Measurements from ENCODE around the gene THEM4.
A peak's percentile ranks its signal among the peaks of the same experiment; 100 is the strongest.
"Not testable (repeated sequence)": the region's sequence is repeated elsewhere in the genome, so short reads cannot be mapped to it uniquely, and the experiment has no call there.

Gene THEM4

DNA sequence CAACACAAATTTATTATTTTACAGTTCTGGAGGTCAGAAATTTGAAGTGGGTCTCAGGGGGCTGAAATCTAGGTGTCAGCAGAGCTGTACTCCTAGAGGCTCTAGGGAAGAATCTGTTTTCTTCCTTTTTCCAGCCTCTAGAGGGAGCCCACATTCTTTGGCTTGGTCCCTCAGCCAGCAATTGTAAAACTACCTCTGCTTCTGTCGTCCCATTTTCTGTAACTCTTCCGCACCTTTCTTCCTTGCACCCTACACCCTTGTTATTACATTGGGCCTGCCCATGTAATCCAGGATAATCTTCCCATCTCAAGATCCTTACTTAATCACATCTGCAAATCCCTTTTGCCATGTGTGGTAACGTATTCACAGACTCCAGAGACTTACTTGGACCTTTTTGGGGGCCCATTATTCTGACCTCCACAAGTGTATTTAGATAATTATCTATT lies 24.8 kb upstream of the THEM4 start:
- DNase-seq = peak; percentile 27

DNA sequence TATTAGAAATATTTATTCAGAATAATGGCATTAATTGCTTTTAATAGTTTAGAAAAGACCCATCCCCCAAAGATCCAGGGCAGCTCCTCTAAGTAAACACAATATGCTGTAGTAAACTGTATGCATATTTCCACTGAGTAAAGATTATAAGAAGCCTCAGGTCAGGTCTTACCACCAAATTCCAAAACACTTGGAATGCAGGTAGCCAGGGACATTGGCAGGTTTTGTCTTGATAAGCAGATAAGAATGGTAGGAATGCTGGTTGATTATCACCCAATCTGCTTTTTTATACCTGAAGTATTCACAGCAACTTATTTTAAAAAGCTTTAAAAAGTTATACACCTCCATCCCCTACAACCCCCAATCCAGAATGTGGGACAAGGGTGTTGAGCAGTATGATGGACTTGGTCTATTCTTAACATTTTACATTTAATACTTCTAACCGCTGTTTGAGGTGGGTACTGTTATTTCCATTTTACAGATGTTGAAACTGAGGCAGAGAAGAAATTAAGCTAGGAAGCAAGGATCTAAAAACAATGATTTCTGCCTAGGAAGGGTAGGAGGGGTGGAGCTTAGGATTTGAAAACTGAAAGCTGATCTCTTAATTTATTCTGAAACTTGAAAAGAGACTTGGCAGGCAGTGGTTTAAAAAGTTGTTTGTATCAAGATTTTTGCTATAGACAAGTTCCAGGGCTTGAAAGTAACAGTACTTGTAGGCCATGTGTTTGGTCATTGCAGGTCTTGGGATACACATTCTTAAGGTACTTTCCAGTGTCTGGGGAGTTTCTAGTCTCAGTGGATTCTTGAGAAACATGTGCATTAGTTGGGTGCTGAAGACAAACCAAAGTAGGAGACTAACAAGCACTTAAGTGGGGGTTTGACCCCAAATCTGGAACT lies 15.6 kb upstream of the THEM4 start:
- no peak for DNase-seq

DNA sequence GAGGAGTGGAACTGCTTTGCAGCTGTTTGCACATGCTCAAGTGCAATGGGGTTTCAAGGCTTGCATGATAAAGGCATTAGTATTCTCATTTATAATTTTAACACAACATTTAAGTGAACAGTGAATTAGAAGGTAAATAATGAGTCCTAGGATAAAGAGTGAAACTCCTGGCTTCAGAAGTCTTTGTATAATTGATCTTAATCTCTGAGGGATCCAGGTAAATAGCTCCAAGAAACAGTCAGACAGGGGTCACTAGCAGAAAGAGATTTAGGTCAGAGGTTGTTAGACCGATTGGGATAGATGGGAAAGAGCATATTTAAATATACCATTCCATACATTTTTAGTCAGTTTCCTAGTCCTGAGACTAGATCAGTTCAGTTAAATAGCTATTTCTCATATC lies 14.1 kb upstream of the THEM4 start:
- no peak for DNase-seq

DNA sequence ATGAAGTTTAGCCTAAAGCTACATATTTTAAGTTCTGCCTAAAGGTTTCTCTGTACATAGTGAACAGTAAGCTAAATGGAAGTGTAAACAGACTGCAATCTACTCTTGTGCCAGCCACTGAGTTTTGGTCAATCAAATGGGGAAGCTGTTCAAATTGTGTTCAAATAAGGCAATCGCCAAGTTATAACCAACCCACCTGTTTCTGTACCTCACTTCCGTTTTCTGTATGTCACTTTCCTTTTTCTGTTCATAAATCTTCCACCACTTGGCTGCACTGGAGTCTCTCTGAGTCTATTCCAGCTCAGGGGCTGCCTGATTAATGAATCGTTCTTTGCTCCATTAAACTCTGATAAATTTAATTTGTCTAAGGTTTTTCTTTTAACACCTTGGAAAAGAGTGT lies 10.8 kb upstream of the THEM4 start:
- DNase-seq = no peak

DNA sequence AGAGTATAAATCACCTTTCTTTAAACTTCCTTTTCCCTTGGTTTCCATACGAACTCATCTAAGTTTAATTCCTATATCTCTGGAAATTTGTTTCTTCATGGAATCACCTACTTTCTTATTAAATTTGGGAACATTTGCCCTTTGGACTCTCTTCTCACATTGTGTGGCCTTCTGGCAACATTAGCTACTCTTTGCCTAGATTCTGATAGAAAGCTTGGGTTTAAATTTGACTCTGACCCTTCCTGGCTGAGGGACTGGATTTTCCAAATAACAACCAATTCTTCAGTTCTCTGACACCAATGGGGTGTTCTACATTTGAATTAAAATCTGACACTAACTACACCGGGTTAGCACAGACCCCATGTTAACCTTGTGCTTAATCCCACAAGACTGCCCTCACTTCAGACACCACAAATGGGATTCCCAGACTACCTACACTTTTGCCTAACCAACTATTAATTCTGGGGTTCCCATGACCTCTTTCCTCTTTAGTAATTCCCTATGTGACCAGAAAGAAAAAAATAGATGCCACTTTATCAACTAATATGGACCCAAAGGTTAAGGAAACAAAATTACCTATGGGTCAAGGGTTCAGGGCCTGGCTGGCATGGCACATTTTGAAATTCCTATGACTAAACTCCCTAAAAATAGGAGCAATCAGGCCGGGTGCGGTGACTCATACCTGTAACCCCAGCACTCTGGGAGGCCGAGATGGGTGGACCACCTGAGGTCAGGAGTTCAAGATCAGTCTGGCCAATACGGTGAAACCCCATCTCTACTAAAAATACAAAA lies 9.7 kb upstream of the THEM4 start:
- DNase-seq = no peak

DNA sequence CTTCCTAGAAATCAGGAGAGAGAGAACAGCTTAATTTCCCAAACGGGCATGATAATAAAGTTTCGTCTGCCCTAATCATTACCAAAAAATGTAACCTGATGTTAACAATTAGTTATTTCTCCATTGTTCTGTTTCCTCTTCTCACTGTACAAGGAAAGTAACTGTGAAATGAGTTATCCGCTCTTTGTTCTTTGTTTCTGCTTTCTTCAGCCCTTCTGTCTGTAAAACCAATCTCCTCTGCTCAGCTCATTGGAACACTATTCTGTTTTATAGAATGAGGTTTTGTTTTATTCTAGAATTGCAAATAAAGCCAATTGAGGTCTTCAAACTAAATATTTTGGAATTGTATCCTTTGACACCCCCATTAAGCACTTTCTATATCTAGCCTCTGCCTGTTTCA lies 8.8 kb upstream of the THEM4 start:
- no peak for DNase-seq

DNA sequence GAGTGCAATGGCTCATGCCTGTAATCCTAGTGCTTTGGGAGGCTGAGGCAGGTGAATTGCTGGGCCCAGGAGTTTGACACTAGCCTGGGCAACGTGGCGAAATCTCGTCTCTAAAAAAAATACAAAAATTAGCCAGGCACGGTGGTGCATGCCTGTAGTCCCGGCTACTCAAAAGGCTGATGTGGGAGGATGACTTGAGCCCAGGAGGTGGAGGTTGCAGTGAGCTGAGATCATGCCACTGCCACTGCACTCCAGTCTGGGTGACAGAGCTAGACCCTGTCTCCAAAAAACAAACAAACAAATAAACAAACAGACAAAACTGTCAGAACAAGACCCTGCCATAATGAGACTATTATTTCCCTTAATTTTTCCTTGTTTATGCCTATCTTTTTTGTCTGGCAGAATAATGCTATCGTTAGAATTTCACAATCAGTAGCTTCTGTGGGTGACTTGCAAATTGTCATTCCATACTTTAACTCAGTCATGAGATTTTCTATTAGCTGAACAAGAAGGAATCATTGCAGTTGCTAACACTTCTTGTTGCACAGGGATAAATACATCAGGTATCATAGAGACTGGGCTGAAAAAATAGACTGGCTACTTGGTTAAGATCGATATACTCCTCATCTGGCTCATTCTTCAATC lies 7.5 kb upstream of the THEM4 start:
- DNase-seq = no peak

DNA sequence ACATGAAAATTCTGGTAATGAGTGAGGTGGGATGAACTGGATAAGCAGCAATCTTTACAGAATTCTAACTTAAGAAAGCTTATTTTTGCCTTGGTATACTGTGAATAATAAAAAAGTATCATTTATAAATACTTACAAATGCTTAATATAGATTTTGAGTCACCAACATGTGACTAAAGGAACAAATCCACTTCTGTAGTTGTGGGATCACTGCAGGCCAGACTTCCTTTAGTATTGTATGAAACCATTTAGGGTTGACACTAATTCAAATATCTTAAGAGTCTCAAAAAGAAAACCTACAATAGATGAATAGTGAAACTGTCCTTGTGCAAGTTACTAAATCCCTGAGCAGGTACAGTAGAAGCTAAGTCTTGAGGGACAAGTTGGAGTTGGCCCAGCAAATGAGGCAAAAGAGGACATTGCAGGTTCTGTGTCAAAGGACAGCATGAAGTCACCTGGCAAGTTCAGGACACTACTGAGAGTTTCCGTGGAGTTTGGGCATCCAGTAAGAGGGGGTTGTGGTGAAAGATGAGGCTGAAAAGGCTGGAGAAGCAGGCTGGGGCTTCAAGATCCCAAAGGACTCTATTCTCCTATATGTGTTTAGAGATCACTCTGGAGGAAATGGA lies 5.9 kb upstream of the THEM4 start:
- DNase-seq = no peak

DNA sequence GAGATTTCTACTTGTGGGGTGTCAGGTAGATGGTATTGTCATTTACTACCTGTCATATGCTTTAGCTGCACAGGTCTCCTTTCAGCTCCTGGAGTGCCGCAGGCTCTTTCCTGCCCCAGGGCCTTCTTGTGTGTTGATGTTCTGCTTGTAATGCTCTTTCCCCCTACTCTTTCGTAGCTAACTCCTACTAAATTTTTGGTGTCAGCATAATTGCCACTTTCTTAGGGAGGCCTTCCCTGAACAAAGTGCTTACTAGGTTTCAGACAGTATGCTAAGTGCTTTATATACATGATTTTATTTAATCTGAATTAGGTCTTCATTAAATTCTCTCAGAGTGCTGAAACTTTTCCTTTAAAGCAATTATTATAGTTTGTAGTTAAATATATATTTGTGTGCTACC lies 4.8 kb upstream of the THEM4 start:
- no peak for DNase-seq

DNA sequence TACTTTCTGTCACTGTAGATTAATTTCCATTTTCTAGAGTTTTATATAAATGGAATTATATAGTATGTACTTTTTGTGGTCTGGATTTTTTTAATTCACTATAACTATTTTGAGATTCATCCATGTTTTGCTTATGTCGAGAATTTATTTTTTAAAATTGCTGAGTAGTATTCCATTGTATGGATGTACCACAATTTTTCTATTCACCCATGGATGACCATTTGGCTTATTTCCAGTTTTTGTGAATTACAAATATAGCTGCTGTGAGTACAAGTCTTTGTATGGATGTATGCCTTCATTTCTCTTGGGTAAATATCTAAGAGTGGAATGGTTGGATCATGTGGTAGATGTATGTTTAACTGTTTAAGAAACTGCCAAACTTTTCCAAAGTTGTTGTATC lies 3.7 kb upstream of the THEM4 start:
- DNase-seq = no peak

DNA sequence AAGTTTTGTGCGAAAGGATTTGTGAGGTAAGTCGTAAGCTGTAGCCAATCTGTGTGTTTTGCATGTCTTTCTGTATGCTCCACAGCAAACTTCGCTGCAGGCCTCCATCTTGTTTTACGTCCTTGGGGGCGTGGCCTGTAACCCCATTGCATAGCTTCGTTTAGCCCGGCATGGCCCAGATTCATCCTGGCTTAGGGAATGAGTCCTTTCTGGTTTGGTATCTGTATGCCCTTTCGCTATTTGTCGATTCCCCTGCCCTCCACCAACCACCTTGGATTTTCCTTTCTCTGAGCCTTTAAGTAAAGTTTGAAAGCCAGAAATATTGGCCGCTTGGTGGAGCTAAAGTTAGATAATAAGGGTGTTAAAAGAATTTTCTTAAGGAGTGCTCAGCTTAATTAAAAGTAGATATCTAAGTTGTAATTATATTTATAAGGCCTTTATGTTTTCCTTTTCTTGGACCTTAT lies 1.1 kb downstream of the THEM4 start:
- no peak for DNase-seq

DNA sequence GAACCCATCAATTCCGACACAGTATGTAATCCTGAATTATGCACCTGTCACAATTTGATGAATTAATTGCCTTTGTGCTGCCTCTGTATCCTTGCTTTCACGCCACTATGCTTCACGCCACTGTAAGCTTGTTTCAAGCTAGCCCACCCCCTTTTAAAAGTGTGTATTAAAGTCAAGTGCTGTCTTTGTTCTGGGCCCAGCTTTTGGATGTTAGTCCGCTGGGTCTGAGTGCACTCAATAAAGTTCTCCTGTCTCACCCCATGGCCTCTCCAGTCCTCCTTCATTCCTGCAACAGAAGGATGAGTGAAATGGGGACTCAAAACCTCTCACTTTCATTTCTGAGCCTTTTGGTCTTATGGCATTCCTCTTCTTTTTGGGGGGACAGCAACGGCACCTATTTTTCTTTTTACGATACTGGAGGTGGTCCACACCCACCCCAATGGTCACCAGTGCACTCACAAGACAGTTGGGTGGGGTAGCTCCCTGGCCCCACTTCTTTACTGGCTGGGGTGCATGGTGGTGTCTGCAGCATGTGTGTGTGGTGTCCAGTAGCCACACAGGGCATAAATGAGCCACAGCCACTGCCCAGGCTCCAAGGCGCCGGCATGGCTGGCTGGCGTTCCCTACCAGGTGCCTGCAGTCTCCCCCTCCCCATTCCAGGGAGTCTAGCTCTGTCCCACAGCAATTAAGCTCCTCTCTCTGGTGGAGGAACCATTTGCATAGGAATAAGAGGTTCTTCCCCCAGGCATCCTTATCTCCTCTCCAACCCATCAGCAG lies 1.8 kb downstream of the THEM4 start:
- DNase-seq = no peak

DNA sequence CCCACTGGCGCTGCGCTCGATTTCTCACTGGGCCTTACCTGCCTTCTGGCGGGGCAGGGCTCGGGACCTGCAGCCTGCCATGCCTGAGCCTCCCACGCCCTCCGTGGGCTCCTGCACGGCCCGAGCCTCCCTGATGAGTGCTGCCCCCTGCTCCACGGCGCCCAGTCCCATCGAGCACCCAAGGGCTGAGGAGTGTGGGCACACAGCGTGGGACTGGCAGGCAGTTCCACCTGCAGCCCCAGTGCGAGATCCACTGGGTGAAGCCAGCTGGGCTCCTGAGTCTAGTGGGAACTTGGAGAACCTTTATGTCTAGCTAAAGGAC lies 3.0 kb downstream of the THEM4 start:
- not testable (repeated sequence) for DNase-seq

DNA sequence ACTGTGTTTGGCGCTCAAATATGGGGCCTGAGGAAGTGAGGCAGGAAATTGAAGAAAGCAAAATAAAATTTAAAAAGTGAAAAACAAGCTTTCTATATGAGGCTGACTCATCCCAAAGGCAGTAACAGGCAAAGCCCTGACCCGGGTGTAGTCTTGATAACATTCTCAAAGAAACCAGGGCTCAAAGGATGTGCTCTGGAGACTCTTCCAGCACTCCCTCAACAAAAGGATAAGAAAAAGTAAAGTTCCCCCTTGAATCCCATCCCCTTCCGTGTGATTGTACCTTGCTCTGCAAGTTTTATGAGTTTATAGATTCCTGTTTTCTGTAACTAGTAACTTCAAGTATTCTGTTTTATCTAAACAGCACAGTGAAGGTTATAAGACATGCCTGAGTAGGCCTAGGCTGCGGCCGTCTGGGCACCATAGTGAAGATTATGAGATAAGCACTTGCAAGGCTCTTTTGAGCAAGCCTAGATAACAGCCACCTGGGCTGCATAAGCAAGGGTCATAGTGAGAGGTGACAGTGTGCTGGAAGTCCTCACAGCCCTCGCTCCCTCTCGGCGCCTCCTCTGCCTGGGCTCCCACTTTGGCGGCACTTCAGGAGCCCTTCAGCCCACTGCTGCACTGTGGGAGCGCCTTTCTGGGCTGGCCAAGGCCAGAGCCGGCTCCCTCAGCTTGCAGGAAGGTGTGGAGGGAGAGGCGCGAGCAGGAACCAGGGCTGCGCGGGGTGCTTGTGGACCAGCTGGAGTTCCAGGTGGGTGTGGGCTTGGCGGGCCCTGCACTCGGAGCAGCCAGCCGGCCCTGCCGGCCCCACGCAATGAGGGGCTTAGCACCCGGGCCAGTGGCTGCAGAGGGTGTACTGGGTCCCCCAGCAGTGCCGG lies 3.6 kb downstream of the THEM4 start:
- DNase-seq = not testable (repeated sequence)

DNA sequence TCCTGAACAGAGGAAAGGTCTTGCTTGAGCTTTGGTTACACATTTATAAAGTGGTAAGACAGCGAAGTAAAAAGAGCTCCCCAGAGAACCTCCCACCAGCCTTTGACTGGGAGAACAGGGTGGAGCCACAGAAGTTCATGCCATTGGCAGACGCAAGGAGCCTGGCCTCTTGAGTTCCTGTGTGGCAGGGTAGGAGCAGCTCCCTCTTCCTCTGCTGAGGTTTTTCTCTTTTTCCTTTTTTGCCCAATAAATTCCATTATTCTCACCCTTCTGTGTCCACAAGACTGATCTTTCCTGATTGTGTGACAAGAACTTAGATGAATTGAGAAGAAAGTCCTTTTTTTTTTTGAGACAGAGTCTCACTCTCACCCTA lies 4.3 kb downstream of the THEM4 start:
- DNase-seq = no peak

DNA sequence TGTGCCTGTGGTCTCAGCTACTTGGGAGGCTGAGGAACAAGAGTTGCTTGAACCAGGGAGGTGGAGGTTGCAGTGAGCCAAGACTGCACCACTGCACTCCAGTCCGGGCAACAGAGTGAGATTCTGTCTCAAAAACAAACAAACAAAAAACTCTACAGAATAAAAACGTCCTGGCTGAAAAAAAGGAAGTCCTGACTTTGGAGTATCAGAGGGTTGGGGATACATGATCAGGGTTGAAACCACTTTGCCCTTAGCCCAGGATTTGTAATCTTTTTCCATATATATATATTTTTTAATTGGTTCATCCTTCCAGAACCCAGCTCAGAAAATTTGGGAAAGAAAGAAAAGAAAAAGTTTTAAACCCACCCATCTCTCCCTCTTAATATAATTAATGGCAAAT lies 6.5 kb downstream of the THEM4 start:
- no peak for DNase-seq

DNA sequence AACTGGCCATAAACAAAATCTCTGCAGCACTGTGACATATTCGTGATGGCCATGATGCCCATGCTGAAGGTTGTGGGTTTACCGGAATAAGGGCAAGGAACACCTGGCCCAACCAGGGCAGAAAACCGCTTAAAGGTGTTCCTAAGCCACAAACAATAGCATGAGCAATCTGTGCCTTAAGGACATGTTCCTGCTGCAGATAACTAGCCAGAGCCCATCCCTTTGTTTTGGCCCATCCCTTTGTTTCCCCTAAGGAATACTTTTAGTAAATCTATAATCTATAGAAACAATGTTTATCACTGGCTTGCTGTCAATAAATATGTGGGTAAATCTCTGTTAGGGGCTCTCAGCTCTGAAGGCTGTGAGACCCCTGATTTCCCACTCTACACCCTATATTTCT lies 8.5 kb downstream of the THEM4 start:
- not testable (repeated sequence) for DNase-seq

DNA sequence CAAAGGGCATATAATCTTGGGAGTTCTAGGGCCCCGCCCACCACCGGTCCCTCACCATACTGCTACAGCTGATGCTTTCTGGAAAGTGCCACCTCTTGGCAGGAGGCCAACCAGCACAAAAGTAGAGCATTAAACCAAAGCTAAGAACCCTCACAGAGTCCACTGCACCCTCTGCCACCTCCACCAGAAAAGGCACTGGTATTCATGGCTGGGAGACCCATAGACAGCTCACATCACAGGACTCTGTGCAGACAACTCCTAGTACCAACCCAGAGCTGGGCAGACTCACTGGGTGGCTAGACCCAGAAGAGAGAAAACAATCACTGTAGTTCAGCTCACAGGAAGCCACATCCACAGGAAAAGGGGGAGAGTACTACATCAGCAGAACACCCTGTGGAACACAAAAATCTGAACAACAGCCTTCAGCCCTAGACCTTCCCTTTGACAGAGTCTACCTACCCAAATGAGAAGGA lies 10.8 kb downstream of the THEM4 start:
- DNase-seq = no peak

DNA sequence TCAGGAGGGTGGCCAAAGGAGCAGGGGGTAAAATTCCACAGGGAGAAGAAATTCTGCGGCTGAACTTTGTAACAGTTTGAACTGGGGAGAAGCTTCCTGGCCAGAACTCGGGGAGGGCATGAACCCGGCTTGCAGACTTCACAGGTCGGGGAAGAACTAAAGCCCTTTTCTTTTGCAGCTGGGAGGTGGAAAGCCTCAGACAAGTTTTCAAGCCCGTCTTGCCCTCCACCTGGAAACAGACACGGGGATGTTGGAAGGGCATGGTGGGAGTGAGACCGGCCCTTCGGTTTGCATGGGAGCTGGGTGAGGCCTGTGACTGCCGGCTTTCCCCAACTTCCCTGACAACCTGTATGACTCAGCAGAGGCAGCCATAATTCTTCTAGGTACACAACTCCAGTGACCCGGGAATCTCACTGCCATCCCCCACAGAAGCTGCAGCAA lies 11.3 kb downstream of the THEM4 start:
- no peak for DNase-seq

DNA sequence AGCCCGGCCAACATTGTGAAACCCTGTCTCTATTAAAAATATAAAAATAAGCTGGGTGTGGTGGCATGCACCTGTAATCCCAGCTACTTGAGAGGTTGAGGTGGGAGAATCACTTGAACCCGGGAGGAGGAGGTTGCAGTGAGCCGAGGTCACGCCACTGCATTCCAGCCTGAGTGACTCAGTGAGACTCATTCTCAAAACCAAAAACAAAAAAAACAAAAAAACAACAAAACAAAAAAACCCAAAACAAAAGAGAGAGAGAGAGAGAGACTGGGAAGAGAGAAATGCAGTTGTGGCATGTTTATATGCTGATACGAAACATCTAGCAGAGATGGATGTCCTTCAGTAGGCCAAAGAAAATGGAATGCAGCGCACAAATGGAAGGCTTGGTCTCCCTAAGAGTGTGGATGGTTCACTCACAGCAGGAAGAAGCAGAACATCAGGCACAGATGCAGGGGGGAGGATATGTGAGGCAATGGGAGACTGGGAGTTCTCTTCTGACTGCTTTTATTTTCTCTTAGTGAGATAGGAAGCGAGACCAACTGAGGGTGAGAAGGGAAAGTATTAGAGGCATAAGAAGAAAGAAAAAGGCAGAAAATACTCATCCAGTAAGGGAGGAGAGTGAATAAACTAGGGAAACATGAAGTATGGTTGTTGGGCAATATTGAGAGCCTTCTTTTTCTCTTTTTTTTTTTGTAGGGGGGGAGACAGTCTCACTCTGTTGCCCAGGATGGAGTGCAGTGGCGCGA lies 16.0 kb downstream of the THEM4 start:
- DNase-seq = no peak

All from NCI-H524 treated with DMSO at 0.1 percent for 48 hours (cell line).